GM10266 (cell line): ENCODE measurements around the gene PTPRN.
A peak's percentile ranks its signal among the peaks of the same experiment; 100 is the strongest.

Experiments used
- DNase-seq: peaks from one replicate; pipeline ENCODE4 v3.0.0; 2012; ENCODE audit errors: extremely low spot score
- TF ChIP-seq, protein P1 (sequence below): IDR thresholded peaks from 2 replicates; pipeline ENCODE4 v1.5.1; 2012; ENCODE audit warnings: mild to moderate bottlenecking, low read depth; ENCODE audit not compliant: control insufficient read depth, insufficient read depth; ENCODE audit errors: missing control alignments

Gene PTPRN

DNA sequence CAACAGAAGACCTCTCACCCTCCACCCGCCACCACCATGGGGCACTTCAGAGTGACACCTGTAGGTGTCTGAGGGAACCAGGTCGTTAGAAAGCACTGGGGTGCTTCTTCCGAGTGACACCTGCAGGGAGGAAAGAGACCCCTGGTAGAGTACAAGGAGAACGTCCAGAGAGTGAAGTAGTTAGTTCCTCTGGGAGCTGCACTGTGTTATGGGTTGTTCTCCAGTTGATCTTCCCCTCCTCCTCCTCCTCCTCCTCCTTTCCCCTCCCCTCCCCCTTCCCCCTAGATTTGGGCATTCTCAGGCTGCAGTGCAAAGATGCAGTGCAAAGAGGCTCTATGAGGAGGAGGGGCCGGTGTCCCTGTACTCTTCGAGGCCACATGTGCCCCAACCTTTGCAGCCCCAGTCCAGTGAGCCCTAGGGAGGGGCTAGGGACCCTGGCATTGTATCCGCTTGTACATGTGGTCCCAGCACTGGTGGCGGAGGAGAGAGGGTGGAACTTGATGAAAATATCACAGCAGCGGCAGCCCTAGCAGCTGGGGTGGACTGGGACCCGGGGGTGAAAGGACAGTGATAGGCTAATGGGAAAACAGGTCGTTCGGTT, 29.2 kb downstream of the PTPRN start:
- TF ChIP-seq, protein P1, sequence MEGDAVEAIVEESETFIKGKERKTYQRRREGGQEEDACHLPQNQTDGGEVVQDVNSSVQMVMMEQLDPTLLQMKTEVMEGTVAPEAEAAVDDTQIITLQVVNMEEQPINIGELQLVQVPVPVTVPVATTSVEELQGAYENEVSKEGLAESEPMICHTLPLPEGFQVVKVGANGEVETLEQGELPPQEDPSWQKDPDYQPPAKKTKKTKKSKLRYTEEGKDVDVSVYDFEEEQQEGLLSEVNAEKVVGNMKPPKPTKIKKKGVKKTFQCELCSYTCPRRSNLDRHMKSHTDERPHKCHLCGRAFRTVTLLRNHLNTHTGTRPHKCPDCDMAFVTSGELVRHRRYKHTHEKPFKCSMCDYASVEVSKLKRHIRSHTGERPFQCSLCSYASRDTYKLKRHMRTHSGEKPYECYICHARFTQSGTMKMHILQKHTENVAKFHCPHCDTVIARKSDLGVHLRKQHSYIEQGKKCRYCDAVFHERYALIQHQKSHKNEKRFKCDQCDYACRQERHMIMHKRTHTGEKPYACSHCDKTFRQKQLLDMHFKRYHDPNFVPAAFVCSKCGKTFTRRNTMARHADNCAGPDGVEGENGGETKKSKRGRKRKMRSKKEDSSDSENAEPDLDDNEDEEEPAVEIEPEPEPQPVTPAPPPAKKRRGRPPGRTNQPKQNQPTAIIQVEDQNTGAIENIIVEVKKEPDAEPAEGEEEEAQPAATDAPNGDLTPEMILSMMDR, result no peak
- no peak for DNase-seq

DNA sequence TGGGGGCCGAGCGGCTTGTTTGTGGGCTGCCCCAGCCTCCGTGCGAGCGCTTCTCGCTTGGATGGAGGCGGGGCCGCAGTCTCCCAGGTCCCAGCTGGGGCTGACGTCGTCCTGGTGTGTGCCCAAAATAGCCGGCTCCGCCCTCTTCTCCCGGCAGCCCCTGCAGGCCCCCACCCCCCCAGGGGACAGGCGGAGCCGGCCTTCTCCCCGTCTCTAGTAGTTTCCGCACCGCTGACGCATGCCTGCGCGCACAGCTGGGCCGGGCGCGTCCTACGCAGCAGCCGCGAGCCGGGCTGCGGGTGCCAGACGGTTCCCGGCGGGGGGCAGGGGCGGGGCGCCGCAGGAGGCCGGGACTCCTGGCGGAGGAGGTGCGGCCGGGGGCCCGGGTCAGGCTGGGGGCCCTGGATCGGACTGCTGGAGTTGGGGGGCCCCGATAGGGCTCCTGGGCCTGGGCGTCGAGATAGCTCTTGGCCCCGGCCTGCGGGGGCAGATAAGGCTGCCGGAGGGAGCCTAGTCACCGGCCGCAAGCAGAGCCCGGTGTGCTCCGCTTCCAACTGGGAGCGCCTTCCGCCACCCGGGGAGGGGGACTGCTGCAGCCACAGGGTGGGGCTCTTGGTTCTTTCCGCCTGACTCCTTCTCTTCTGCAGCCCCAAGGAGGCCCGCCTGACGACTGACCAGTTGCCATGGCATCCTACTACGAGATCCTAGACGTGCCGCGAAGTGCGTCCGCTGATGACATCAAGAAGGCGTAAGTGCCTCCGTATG, 29.9 kb downstream of the PTPRN start, which contains the start of gene DNAJB2:
TSS of gene DNAJB2 (plus strand) at position 216 of the 765 bp plus-strand sequence. CDS start at position 684, 468 bp downstream.
- peak; percentile 100 for DNase-seq
- TF ChIP-seq, protein P1, result peak; percentile 22

DNA sequence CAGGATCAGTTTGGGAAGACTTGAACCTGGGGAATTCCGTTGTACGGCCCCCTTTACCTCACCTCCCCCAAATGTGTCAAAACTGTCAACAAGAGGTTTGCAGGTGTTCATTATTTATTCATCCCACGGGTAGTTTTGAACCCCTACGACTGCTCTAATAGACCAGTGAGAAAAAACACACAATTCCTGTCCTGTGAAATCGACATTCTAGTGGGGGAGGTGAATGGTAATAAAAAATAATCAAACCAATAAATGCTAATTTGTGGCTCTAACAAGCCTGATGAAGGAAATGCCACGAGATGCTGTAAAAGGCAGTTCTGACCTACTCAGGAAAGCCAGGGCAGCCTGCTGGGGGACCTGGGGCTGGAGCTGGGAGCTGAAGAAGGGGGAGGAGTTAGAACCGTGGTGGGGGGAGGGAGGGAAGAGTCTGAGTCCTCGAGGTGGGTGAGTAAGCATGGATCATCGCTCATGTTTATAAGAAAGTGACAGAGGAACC, 30.5 kb downstream of the PTPRN start:
- TF ChIP-seq, protein P1, result no peak
- DNase-seq, result peak; percentile 37

DNA sequence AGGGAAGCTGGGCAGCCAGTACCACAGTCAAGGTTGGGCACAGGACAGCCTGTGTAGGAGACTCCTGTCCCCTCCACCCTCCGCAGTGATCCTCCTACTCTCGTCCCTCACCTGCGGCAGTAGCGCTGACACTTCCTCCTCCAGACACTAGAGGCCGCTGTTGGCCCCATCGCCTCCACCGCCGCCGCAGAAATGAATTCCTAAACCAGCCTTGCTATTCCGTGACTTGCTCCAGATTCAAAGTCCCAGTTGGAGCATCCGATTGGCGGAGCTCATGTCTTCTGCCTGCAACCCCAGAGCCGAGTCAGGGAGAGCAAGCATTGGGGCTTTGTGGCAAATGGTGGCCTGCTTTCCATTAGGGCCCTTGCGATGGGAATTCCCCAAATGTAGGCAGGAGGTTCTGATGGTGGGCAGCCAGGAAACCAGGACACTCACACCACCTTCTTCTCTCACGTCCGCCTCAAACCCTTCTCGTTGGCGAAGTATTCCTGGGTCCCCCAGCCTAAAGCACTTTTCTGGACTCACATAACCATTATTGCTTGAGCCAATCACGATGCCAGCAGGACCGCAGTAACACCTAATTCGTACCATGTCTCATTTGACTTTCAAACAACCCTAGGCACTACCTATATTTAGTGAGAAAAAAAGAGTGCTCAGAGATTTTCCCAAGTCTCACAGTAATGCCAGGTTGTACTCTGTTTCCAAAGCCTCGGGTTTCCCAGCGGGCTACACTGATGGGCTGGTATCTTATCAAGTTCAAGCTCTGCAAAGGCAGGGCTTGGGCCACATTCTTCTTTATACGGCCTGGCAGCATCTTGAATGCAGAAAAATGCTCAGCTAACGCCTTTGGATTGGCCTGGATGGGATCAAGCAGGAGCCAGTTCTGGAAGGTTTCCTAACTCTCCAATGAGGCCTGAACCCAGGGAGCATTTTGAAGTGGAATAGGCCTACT, 31.2 kb downstream of the PTPRN start:
- peak; percentile 76 for DNase-seq
- TF ChIP-seq, protein P1, result peak; percentile 98

DNA sequence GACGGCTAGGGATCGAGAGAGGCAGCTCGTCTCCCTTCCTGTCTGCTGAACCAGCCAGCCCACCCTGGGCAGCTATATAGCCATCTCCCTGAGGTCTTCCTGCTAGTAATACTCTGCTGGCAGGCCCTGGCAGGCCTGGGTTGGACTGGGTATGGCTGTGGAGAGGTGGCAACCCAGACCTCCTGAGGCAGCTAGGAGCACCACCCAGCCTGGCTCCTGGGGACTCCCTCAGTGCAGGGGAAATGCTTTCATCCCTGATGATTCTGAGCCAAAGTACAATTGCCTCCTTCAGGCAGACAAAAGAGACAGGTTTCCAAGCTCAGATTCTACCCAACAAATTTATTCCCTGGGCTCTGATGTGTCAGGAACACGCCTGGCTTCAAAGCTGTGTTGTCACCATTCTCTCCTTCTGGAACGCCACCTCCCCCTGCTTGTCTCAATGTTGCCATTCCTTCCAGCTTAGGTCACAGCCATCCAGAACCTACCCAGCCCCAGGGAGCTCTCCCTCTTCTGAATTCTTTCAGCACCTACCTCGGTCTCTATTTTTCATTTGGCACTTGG, 34.8 kb downstream of the PTPRN start:
- no peak for DNase-seq
- TF ChIP-seq, protein P1, result no peak

DNA sequence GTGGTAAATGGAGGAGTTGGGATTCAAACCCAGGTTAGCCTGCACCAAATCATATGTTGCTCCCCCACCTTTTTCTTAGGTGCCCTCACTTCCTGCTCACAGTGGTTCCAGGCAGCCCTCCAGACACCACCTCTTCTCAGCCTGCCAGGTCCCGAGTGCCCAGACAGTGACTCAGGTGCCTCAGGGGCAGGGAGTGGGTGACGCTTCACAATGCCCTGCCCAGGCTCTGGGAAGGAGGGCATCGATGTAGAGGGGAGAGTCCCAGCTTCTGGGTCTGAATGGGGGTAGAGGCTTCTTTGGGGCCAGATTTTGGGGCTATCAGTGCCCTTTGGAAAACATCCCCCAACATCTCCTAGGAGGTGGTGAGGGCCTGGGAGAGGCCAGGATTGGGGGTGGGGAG, 35.3 kb downstream of the PTPRN start:
- no peak for DNase-seq
- TF ChIP-seq, protein P1, result no peak
